AG10803 (cell line): ENCODE results near the gene MEGF9.

Experiments used
- DNase-seq: peaks from one replicate; pipeline ENCODE4 v3.0.0; 2010; ENCODE audit warnings: low read depth
- H3K4me3 ChIP-seq: 2 replicates; pipeline ENCODE4 v1.5.1; 2011; ENCODE audit warnings: mild to moderate bottlenecking, low read length, control low read depth
- TF ChIP-seq, protein P1 (sequence below): conservative IDR thresholded peaks from 2 replicates; pipeline ENCODE4 v1.5.1; 2011; ENCODE audit warnings: mild to moderate bottlenecking, low read length, control low read depth, inconsistent platforms

Gene MEGF9

GRCh38 chr9:120616966-120617935, 97.0 kb downstream of the MEGF9 start:
- TF ChIP-seq, protein P1, sequence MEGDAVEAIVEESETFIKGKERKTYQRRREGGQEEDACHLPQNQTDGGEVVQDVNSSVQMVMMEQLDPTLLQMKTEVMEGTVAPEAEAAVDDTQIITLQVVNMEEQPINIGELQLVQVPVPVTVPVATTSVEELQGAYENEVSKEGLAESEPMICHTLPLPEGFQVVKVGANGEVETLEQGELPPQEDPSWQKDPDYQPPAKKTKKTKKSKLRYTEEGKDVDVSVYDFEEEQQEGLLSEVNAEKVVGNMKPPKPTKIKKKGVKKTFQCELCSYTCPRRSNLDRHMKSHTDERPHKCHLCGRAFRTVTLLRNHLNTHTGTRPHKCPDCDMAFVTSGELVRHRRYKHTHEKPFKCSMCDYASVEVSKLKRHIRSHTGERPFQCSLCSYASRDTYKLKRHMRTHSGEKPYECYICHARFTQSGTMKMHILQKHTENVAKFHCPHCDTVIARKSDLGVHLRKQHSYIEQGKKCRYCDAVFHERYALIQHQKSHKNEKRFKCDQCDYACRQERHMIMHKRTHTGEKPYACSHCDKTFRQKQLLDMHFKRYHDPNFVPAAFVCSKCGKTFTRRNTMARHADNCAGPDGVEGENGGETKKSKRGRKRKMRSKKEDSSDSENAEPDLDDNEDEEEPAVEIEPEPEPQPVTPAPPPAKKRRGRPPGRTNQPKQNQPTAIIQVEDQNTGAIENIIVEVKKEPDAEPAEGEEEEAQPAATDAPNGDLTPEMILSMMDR: no peak
- no peak overlapping the region for H3K4me3 ChIP-seq
- peak; percentile 62 for DNase-seq

GRCh38 chr9:120612218-120612617, 102.1 kb downstream of the MEGF9 start:
- TF ChIP-seq, protein P1: peak; percentile 20; the same call in 1 of the 2 replicates
- no peak for DNase-seq
- H3K4me3 ChIP-seq: no peak overlapping the region

- DNase-seq: no peak
- no peak overlapping the region for H3K4me3 ChIP-seq
- TF ChIP-seq, protein P1: no peak
Measured at GRCh38 chr9:120611690-120612068, 102.6 kb downstream of the MEGF9 start.

- TF ChIP-seq, protein P1: peak; percentile 19; the same call in 1 of the 2 replicates
- peak; percentile 18 for DNase-seq
- H3K4me3 ChIP-seq: no peak overlapping the region
Measured at GRCh38 chr9:120610975-120611689, 103.1 kb downstream of the MEGF9 start.

- DNase-seq: no peak
- no peak overlapping the region for H3K4me3 ChIP-seq
- TF ChIP-seq, protein P1: no peak
Measured at GRCh38 chr9:120609636-120610035, 104.6 kb downstream of the MEGF9 start.

- TF ChIP-seq, protein P1: no peak
- no peak for DNase-seq
Measured at GRCh38 chr9:120608421-120608820, 105.8 kb downstream of the MEGF9 start.

More at GRCh38 chr9:120608421-120608820, 105.8 kb downstream of the MEGF9 start:
- H3K4me3 ChIP-seq: no peak overlapping the region
